ENCODE data around the gene DOLPP1. TPM values are rescaled to one million over a fixed set of nuclear protein-coding genes. Genes with fewer than 3 reads are reported as not detected.

Gene DOLPP1
- total and polyA plus RNA-seq, 4 donors: 7.0 to 17.6 (median 10.0) TPM

- Histone ChIP-seq H3K27me3 (ENCODE audit: control insufficient read depth in 3 of 3, insufficient read depth in 3 of 3, low read length in 2 of 3) (no peaks in the 10 kb centered on the region), H3K4me1 (ENCODE audit: control insufficient read depth in 5 of 5, insufficient read depth in 5 of 5, low read length in 5 of 5) (no peaks in the 10 kb centered on the region), H3K27ac (ENCODE audit: low read depth in 1 of 2, low read length in 1 of 2) (no peak overlapping the region), H3K9me3 (ENCODE audit: control insufficient read depth in 4 of 4, insufficient read depth in 3 of 4, low read length in 3 of 4) (no peaks in the 10 kb centered on the region), H3K36me3 (ENCODE audit: control insufficient read depth in 4 of 4, insufficient read depth in 4 of 4, low read length in 4 of 4) (peaks cover 0 to 19% (median 4%) of the 10 kb centered on the region in 4 donors), H3K9ac (ENCODE audit: insufficient read depth in 1 of 2, low read length in 2 of 2) (no peak overlapping the region), H3K4me3 (no peak overlapping the region)
- WGBS, 2 donors: 93 to 97% methylated on average over 10 to 11 of the region's 11 CpGs
- no peak for TF ChIP-seq CTCF (IDR thresholded peaks at IDR 0.05; ENCODE audit: control extremely low read depth, extremely low read depth)
- DNase-seq (no peak), ATAC-seq (ENCODE audit: insufficient read depth, low FRiP score) (no peak)
Measured at GRCh38 chr9:129098328-129098727, 17.4 kb downstream of the DOLPP1 start.

- no peak overlapping the region for H3K9ac ChIP-seq (ENCODE audit: insufficient read depth in 1 of 2, low read length in 2 of 2)
- peaks cover 0 to 18% (median 0%) of the 10 kb centered on the region in 4 donors for H3K36me3 ChIP-seq (ENCODE audit: control insufficient read depth in 4 of 4, insufficient read depth in 4 of 4, low read length in 4 of 4)
- DNase-seq (no peak), ATAC-seq (ENCODE audit: insufficient read depth, low FRiP score) (no peak)
- H3K27me3 ChIP-seq (ENCODE audit: control insufficient read depth in 3 of 3, insufficient read depth in 3 of 3, low read length in 2 of 3): no peaks in the 10 kb centered on the region
- H3K4me1 ChIP-seq (ENCODE audit: control insufficient read depth in 5 of 5, insufficient read depth in 5 of 5, low read length in 5 of 5): no peaks in the 10 kb centered on the region
- H3K9me3 ChIP-seq (ENCODE audit: control insufficient read depth in 4 of 4, insufficient read depth in 3 of 4, low read length in 3 of 4): no peaks in the 10 kb centered on the region
- WGBS, 2 donors: 76 to 80% methylated on average over 28 of the region's 28 CpGs
- H3K27ac ChIP-seq (ENCODE audit: low read depth in 1 of 2, low read length in 1 of 2): no peak overlapping the region
- TF ChIP-seq CTCF (IDR thresholded peaks at IDR 0.05; ENCODE audit: control extremely low read depth, extremely low read depth): no peak
- H3K4me3 ChIP-seq: no peak overlapping the region
Measured at GRCh38 chr9:129100383-129101169, 19.7 kb downstream of the DOLPP1 start.

- H3K9me3 ChIP-seq (ENCODE audit: control insufficient read depth in 4 of 4, insufficient read depth in 3 of 4, low read length in 3 of 4): no peaks in the 10 kb centered on the region
Measured at GRCh38 chr9:129101279-129101678, 20.4 kb downstream of the DOLPP1 start.

More at GRCh38 chr9:129101279-129101678, 20.4 kb downstream of the DOLPP1 start:
- DNase-seq: no peak
- H3K27ac ChIP-seq (ENCODE audit: low read depth in 1 of 2, low read length in 1 of 2): no peak overlapping the region
- 93 to 95% methylated on average over 7 of the region's 7 CpGs for WGBS, 2 donors
- H3K9ac ChIP-seq (ENCODE audit: insufficient read depth in 1 of 2, low read length in 2 of 2): no peak overlapping the region
- TF ChIP-seq CTCF (IDR thresholded peaks at IDR 0.05; ENCODE audit: control extremely low read depth, extremely low read depth): no peak
- no peaks in the 10 kb centered on the region for H3K27me3 ChIP-seq (ENCODE audit: control insufficient read depth in 3 of 3, insufficient read depth in 3 of 3, low read length in 2 of 3)
- peaks cover 0 to 17% (median 0%) of the 10 kb centered on the region in 4 donors for H3K36me3 ChIP-seq (ENCODE audit: control insufficient read depth in 4 of 4, insufficient read depth in 4 of 4, low read length in 4 of 4)
- no peak for ATAC-seq (ENCODE audit: insufficient read depth, low FRiP score)
- H3K4me1 ChIP-seq (ENCODE audit: control insufficient read depth in 5 of 5, insufficient read depth in 5 of 5, low read length in 5 of 5): no peaks in the 10 kb centered on the region
- no peak overlapping the region for H3K4me3 ChIP-seq
